Neural cell (in vitro differentiated cells): ENCODE measurements around the gene RBM4B. TPM values are rescaled to one million over a fixed set of nuclear protein-coding genes. Genes with fewer than 3 reads are reported as not detected.

Source experiments
- H2AFZ ChIP-seq: fragments of 200-600, 300-800 bp; sonication (generic), shearing (Covaris generic); 2 replicates; pipeline ENCODE4 v1.6.0; 2014; ENCODE audit warnings: low read depth, mild to moderate bottlenecking, antibody characterized with exemption, low read length, moderate library complexity
- H3F3A ChIP-seq: fragments of 200-600 bp; shearing (Covaris generic); 2 replicates; pipeline ENCODE4 v1.6.1; 2016; ENCODE audit warnings: mild to moderate bottlenecking, moderate library complexity, mixed read lengths, antibody characterized with exemption, low read length; ENCODE audit not compliant: insufficient read depth, poor library complexity, severe bottlenecking
- H3K27ac ChIP-seq: fragments of 200-600, 300-800 bp; sonication (generic), shearing (Covaris generic); 2 replicates; pipeline ENCODE4 v1.5.1; 2014; ENCODE audit warnings: mild to moderate bottlenecking, low read length, moderate library complexity
- H3K27me3 ChIP-seq: fragments of 300-800, 200-600 bp; sonication (generic), shearing (Covaris generic); 2 replicates; pipeline ENCODE4 v1.6.0; 2014; ENCODE audit warnings: mild to moderate bottlenecking, low read depth, low read length, moderate library complexity; ENCODE audit not compliant: insufficient read depth
- H3K36me3 ChIP-seq: fragments of 300-800, 200-600 bp; sonication (generic), shearing (Covaris generic); 2 replicates; pipeline ENCODE4 v1.5.1; 2014; ENCODE audit warnings: mild to moderate bottlenecking, antibody characterized with exemption, low read length, moderate library complexity; ENCODE audit not compliant: insufficient read depth
- H3K4me2 ChIP-seq: fragments of 300-800, 200-600 bp; sonication (generic), shearing (Covaris generic); 2 replicates; pipeline ENCODE4 v1.6.0; 2014; ENCODE audit warnings: mild to moderate bottlenecking, low read length
- H3K4me3 ChIP-seq: fragments of 300-800, 200-600 bp; sonication (generic), shearing (Covaris generic); 2 replicates; pipeline ENCODE4 v1.5.1; 2014; ENCODE audit warnings: mild to moderate bottlenecking, low read length, moderate library complexity
- H3K79me2 ChIP-seq: fragments of 200-600 bp; shearing (Covaris generic); replicated peaks from 2 replicates; pipeline ENCODE4 v1.6.0; 2014; ENCODE audit warnings: mild to moderate bottlenecking, low read length, moderate library complexity; ENCODE audit not compliant: insufficient read depth
- H3K9ac ChIP-seq: fragments of 300-800, 200-600 bp; sonication (generic), shearing (Covaris generic); 2 replicates; pipeline ENCODE4 v1.6.1; 2016; ENCODE audit warnings: mild to moderate bottlenecking, low read length, mixed read lengths
- H3K9me2 ChIP-seq: fragments of 200-600 bp; shearing (Covaris generic); 2 replicates; pipeline ENCODE4 v1.6.1; 2016; ENCODE audit warnings: mild to moderate bottlenecking, low read length, mixed read lengths; ENCODE audit not compliant: insufficient read depth
- H3K9me3 ChIP-seq: fragments of 200-600, 300-800 bp; sonication (generic), shearing (Covaris generic); 2 replicates; pipeline ENCODE4 v1.6.1; 2016; ENCODE audit warnings: mild to moderate bottlenecking, mixed run types, low read length, moderate library complexity, mixed read lengths
- H4K20me1 ChIP-seq: fragments of 200-600 bp; shearing (Covaris generic); 2 replicates; pipeline ENCODE4 v1.6.1; 2016; ENCODE audit warnings: mild to moderate bottlenecking, mixed run types; ENCODE audit not compliant: insufficient read depth
- CTCF ChIP-seq: fragments of 450-650 bp; IDR thresholded peaks from 2 replicates; pipeline ENCODE4 v1.5.1; 2014; ENCODE audit warnings: antibody characterized with exemption, mild to moderate bottlenecking, moderate library complexity; ENCODE audit not compliant: poor library complexity, severe bottlenecking
- EP300 ChIP-seq: fragments of 450-650 bp; conservative IDR thresholded peaks from 2 replicates; pipeline ENCODE4 v1.6.1; 2014; ENCODE audit warnings: antibody characterized with exemption, mild to moderate bottlenecking, moderate library complexity; ENCODE audit not compliant: poor library complexity, severe bottlenecking
- EZH2 ChIP-seq: fragments of 200-600, 300-800 bp; shearing (Covaris generic), sonication (generic); IDR thresholded peaks from 2 replicates; pipeline ENCODE4 v1.6.1; 2014; ENCODE audit warnings: antibody characterized with exemption, low read length, borderline replicate concordance, mild to moderate bottlenecking; ENCODE audit not compliant: insufficient read depth, poor library complexity, severe bottlenecking
- MXI1 ChIP-seq: fragments of 450-650 bp; conservative IDR thresholded peaks from 2 replicates; pipeline ENCODE4 v1.6.1; 2014; ENCODE audit warnings: antibody characterized with exemption, mild to moderate bottlenecking; ENCODE audit not compliant: poor library complexity, severe bottlenecking
- POLR2AphosphoS5 ChIP-seq: IDR thresholded peaks from 2 replicates; pipeline ENCODE4 v1.6.1; 2012
- RAD21 ChIP-seq: fragments of 450-650 bp; conservative IDR thresholded peaks from 2 replicates; pipeline ENCODE4 v1.6.1; 2014; ENCODE audit warnings: antibody characterized with exemption, mild to moderate bottlenecking, moderate library complexity
- REST ChIP-seq: IDR thresholded peaks from 2 replicates; pipeline ENCODE4 v1.6.1; 2012; ENCODE audit warnings: borderline replicate concordance
- SMC3 ChIP-seq: fragments of 450-650 bp; conservative IDR thresholded peaks from 2 replicates; pipeline ENCODE4 v1.6.1; 2014; ENCODE audit warnings: antibody characterized with exemption, mild to moderate bottlenecking, moderate library complexity; ENCODE audit not compliant: poor library complexity
- TAF1 ChIP-seq: IDR thresholded peaks from 2 replicates; pipeline ENCODE4 v1.6.1; 2012; ENCODE audit warnings: low read depth
- polyA plus RNA-seq: library from polyadenylated mRNA; depleted of rRNA; stranded (reverse); fragments of >200 nt; gene quantifications from 2 replicates; pipeline ENCODE4 v1.2.3, GENCODE V29; 2014

The RBM4B gene
- polyA plus RNA-seq, 1 donor from 2014 or later, result 197 TPM

DNA sequence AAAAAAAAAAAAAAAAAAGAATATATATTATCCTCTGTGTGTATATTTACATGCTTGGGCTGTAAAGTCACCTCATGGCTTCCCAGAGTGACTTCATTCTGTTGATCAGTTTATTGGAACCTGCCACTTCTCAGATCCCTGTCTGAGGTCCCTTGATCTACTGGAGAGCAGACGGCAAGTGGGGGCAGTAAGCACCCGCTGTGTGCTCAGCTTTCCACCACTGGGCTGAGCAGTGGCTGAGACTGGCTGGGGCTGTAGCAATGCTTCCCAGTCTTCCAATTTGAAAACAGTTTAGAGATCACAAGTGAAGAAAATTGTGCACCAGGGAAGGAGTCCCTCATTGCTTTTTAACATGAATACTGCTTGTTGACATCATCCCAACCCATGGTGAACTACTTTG is 6.9 kb upstream of the RBM4B start:
- Histone ChIP-seq H3K9ac (no peak overlapping the region), H3K79me2 (no peaks in the 10 kb centered on the region), H3K4me2 (no peak overlapping the region), H2AFZ (no peak overlapping the region), H4K20me1 (no peaks in the 10 kb centered on the region), H3F3A (no peaks in the 10 kb centered on the region), H3K36me3 (no peaks in the 10 kb centered on the region), H3K4me3 (no peak overlapping the region), H3K9me2 (no peaks in the 10 kb centered on the region), H3K27ac (no peak overlapping the region), H3K9me3 (no peaks in the 10 kb centered on the region), H3K27me3 (no peaks in the 10 kb centered on the region)
- no peak for TF ChIP-seq MXI1
- TF ChIP-seq POLR2AphosphoS5, result no peak
- no peak for TF ChIP-seq RAD21
- TF ChIP-seq EZH2, result no peak
- TF ChIP-seq SMC3, result no peak
- TF ChIP-seq CTCF, result no peak
- TF ChIP-seq TAF1, result no peak
- no peak for TF ChIP-seq EP300
- no peak for TF ChIP-seq REST

DNA sequence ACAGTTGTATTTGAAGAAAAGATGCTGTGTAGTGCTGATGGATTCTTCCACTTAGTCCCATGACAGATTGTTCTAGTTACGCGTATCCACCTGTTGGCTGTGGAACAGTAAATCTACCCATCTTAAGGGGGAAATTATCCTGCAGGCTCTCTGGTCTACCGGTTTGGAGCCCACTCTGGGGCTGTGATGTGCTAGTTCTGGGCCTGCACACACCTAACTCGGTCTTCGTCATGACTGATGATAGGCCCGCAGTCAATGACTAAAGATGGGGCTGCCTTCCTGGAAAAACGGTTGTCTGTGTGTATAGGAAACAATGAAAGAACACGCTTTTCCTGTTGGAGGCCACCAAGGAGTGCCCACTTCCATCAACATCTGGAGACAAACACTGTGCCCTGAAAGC is 6.2 kb upstream of the RBM4B start:
- Histone ChIP-seq H3K4me2 (no peak overlapping the region), H3K9ac (no peak overlapping the region), H3K27me3 (no peaks in the 10 kb centered on the region), H3K79me2 (no peaks in the 10 kb centered on the region), H3F3A (no peaks in the 10 kb centered on the region), H3K36me3 (no peaks in the 10 kb centered on the region), H3K4me3 (no peak overlapping the region), H3K9me3 (no peaks in the 10 kb centered on the region), H4K20me1 (no peaks in the 10 kb centered on the region), H3K27ac (no peak overlapping the region), H2AFZ (no peak overlapping the region), H3K9me2 (no peaks in the 10 kb centered on the region)
- TF ChIP-seq POLR2AphosphoS5 (no peak), RAD21 (no peak), SMC3 (no peak), TAF1 (no peak), EP300 (no peak), CTCF (no peak), MXI1 (no peak), EZH2 (no peak)
